OCI-M2 (cell line): ENCODE measurements around the gene SPNS1.
"Not testable (repeated sequence)": the region's sequence is repeated elsewhere in the genome, so short reads cannot be mapped to it uniquely, and the experiment has no call there.

Source experiments
- DNase-seq: peaks from one replicate; lab custom pipeline; 2025; ENCODE audit not compliant: unreplicated experiment; lab: John Stamatoyannopoulos, UW

SPNS1 gene

GRCh38 chr16:28951410-28951943, 23.1 kb upstream of the SPNS1 start:
- no peak for DNase-seq

DNA sequence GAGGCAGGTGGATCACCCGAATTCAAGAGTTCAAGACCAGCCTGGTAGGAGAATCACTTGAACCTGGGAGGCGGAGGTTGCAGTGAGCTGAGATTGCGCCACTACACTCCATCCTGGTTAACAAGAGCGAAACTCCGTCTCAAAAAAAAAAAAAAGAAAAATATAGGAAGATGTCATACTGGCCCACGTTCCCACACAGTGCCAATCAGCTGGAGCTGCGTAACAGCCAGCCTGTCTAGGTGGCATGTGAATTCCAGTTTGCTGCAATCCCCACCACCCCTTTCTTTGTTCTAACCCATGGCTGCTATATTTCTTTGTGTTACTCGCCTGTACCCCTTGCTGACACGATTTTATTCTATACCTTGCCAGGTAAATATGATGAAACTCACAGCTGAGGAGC, 16.4 kb upstream of the SPNS1 start:
- no peak for DNase-seq

- DNase-seq: no peak
Measured at GRCh38 chr16:28958836-28959235, 15.7 kb upstream of the SPNS1 start.

DNA sequence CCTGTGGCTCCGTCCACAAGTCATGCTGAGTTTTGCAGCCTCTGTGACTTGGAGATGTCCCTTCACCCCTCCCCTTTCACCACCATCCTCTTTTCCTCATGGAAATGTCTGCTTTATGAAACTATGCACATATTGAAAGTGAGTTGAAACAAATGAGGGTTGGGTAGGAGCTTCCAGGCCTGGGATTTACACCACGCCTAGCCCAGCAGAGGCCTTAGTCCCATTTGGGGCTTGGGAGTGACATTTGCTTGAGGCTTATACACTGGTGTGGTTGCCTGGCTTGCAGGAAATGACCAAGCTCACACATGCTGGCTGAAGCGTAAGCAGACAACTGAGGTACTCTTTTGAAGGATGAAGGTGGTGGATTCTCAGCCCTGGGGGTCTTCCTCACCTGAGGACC, 10.5 kb upstream of the SPNS1 start:
- DNase-seq: no peak

- DNase-seq: no peak
Measured at GRCh38 chr16:28964496-28964895, 10.1 kb upstream of the SPNS1 start.

DNA sequence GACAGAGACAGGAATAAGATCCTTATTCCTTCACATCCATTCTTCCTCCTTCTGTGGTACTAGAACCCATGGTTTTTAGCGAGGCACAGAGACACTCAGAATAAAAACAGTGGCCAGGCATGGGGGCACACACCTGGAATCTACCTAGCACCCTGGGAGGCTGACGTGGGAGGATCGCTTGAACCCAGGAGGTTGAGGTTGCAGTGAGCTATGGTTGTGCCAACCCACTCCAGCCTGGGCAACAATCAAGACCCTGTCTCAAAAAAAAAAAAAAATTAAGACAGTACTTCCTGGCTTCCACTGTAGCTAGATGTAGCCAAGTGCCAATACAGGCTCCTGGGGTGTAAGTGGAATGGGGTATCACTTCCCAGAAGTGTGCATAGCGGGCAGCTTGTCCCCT, 7.4 kb upstream of the SPNS1 start:
- no peak for DNase-seq

- DNase-seq: not testable (repeated sequence)
Measured at GRCh38 chr16:28969696-28970095, 4.9 kb upstream of the SPNS1 start.

- DNase-seq: no peak
Measured at GRCh38 chr16:28974007-28974436, 556 bp upstream of the SPNS1 start.

GRCh38 chr16:28975158-28975599, 601 bp downstream of the SPNS1 start:
- DNase-seq: no peak

DNA sequence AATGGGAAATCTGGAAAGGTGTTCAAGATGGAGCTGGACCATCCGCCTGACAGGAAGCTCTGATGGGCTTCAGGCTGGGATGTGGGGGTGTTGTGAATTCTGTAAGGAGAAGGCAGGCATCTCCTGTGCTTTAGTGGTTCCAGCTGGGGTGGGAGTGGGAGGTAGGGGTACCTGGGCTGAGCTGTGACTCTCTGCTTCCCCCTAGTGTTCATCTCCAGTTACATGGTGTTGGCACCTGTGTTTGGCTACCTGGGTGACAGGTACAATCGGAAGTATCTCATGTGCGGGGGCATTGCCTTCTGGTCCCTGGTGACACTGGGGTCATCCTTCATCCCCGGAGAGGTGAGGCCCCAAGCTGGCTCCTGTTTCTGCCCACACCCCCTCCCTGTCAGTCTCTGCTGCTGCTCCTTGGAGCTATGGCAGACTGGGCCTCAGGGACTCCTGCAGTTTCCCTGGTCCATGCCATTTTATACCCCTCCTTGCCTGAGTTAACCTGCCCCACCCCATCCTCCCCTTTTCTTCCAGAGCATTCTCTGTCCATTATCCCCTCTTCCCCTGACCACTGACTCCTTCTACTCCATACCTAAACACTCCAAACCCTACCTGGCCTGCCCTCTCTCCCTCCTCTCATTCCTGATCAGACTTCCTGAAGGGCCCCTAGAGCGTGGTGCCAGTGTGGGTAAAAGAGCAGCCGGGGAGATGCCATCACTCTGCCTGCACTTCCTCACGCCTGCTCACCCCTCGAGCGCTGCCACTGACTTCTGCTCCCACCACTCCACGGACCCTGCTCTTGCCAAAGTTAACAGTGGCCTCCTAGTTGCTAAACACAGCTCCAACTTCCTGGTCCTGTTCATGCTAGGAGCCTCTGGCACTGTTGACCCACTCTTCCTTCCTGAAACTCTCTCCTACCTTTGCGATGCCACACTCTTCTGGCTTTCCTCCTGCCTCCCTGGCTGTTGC, 3.4 kb downstream of the SPNS1 start:
- no peak for DNase-seq

DNA sequence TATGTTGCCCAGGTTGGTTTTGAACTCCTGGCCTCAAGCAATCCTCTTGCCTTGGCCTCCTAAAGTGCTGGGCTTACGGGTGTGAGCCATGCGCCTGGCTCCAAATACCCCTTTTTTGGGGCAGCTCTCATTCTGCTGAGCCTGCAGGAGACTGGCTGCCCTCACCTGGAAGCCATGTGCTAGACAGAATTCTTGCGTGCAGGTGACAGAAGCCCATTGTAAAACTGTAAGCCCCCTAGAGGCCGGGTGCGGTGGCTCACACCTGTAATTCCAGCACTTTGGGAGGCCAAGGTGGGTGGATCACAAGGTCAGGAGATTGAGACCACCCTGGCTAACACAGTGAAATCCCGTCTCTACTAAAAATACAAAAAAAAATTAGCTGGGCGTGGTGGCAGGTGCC, 5.8 kb downstream of the SPNS1 start:
- DNase-seq: not testable (repeated sequence)

GRCh38 chr16:28980929-28981328, 6.4 kb downstream of the SPNS1 start:
- DNase-seq: no peak

GRCh38 chr16:28981517-28981916, 6.9 kb downstream of the SPNS1 start:
- no peak for DNase-seq

DNA sequence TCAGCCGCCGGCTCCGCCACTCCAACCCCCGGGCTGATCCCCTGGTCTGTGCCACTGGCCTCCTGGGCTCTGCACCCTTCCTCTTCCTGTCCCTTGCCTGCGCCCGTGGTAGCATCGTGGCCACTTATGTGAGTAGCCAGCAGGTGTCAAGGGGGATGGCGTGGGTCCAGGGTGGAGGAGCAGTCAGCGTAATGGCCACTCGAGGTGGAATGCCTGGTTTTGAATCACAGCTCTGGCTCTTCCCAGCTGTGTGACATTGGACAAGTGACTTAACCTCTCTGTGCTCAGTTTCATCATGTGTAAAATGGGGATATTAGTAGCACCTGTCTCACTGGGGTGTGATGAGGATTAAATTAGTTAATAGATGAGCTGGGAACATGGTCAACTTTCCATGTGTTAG, 7.8 kb downstream of the SPNS1 start:
- no peak for DNase-seq

DNA sequence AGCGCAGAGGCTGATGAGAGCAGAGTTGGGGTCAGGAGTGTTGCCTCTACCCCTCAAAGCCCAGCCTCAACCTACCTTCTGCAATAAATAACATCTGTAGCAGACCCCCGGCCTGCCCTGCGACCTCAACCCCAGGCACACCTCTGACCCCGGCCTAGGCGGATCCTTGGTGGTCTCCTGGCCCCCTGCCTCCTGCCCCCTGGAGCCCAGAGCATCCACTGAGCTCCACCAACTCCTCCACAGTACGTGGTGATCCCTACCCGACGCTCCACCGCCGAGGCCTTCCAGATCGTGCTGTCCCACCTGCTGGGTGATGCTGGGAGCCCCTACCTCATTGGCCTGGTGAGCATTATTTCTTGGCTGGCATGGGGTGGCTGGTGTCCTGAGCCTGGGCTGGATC, 8.4 kb downstream of the SPNS1 start:
- DNase-seq: no peak

- no peak for DNase-seq
Measured at GRCh38 chr16:28983644-28984043, 9.1 kb downstream of the SPNS1 start.

GRCh38 chr16:28984091-28984490, 9.5 kb downstream of the SPNS1 start:
- no peak for DNase-seq

DNA sequence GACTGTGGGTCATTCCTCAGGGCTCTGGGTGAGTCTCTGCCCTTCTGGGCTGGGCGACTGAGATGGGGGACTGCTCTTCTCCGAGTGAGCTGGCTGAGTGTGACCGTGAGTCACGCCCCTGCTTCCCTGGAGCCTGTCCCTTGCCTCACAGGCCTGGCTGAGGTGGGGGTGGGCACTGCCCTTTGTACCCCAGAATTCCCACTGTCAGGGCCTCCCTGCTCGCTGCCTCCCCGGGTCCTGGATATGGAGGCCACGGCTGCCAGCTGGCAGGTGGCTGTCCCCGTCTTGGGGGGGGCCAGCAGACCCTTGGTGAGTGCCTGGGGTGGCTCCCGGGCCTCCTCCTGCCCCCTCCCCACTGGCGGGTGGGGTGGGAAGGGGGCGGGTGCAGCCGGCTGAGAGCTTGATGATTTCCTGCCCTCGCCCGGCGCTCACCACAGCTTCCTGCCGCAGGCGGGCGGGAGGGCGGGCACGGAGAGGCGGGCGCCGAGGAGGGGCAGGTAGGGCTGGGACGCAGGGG, 10.1 kb downstream of the SPNS1 start, which contains the start of gene LAT:
TSS of gene LAT (plus strand) at position 434 of the 517 bp plus-strand sequence. CDS start 366 bp downstream, outside the sequence.
- no peak for DNase-seq

DNA sequence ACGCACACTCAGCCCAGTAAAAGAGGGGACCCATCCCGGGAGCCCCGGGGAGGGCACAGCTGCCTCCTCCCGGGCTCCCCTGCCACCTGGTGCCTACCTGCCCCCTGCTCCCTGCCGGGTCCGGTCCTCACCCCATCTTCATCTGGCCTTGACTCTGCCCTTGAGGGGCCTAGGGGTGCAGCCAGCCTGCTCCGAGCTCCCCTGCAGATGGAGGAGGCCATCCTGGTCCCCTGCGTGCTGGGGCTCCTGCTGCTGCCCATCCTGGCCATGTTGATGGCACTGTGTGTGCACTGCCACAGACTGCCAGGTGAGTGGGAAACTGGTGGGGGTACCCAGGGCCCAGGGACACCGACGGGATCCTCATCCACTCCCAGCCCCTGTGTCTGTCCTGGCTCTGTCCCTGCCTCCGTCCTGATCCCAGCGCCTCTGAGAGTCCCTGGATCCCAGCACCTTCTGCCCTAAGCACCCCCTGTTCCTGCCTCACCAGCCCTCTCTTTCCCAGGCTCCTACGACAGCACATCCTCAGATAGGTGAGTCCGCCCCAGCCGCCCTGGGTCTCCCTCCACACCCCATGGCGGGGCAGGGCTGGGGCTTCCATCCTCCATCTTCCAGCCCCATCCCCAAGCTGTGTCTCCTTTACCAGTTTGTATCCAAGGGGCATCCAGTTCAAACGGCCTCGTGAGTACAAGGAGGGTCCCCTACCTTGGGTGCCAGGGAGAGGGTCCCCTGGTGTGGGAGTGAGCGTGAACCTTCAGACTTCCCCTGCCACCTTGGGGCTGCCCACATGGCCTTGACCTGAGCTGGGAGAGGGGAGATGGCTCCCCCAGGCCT, 10.8 kb downstream of the SPNS1 start:
- DNase-seq: no peak

- DNase-seq: no peak
Measured at GRCh38 chr16:28986046-28986445, 11.5 kb downstream of the SPNS1 start.

DNA sequence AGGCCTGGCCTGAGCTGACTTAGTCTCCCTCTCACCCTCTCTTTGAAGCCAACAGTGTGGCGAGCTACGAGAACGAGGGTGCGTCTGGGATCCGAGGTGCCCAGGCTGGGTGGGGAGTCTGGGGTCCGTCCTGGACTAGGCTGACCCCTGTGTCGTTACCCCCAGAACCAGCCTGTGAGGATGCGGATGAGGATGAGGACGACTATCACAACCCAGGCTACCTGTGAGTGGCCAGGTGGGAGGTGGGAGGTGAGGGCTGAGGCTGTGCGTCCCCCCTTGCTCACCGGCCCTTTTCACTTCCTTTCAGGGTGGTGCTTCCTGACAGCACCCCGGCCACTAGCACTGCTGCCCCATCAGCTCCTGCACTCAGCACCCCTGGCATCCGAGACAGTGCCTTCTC, 11.9 kb downstream of the SPNS1 start:
- no peak for DNase-seq
